LNCAP (cell line): ENCODE data around the gene CAMK2N1.

ENCODE experiments used
- TF ChIP-seq, protein P1 (sequence below): fragments of 450-650 bp; IDR thresholded peaks from 2 replicates; pipeline ENCODE4 v1.5.1; 2017; ENCODE audit warnings: mild to moderate bottlenecking

Gene CAMK2N1

DNA sequence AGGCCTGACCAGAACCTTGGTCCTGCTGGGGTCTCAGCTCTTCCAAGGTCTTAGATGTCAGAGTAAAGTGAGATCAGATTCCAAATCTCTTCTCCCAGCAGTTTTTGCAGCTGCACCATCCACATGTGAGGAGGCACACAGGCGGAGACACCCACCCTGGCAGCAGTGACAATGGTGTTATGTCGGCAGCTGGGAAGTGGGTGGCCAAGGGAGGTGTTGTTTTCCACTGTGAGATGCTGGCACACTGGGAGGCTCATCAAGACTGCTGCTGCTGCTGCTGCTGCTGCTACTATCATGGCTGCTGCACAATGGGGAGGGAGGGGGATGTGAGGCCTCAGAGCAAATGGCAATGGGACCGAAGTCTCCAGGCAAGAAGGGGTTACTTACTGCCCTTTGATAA, 23.6 kb downstream of the CAMK2N1 start:
- TF ChIP-seq, protein P1, sequence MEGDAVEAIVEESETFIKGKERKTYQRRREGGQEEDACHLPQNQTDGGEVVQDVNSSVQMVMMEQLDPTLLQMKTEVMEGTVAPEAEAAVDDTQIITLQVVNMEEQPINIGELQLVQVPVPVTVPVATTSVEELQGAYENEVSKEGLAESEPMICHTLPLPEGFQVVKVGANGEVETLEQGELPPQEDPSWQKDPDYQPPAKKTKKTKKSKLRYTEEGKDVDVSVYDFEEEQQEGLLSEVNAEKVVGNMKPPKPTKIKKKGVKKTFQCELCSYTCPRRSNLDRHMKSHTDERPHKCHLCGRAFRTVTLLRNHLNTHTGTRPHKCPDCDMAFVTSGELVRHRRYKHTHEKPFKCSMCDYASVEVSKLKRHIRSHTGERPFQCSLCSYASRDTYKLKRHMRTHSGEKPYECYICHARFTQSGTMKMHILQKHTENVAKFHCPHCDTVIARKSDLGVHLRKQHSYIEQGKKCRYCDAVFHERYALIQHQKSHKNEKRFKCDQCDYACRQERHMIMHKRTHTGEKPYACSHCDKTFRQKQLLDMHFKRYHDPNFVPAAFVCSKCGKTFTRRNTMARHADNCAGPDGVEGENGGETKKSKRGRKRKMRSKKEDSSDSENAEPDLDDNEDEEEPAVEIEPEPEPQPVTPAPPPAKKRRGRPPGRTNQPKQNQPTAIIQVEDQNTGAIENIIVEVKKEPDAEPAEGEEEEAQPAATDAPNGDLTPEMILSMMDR: no peak

DNA sequence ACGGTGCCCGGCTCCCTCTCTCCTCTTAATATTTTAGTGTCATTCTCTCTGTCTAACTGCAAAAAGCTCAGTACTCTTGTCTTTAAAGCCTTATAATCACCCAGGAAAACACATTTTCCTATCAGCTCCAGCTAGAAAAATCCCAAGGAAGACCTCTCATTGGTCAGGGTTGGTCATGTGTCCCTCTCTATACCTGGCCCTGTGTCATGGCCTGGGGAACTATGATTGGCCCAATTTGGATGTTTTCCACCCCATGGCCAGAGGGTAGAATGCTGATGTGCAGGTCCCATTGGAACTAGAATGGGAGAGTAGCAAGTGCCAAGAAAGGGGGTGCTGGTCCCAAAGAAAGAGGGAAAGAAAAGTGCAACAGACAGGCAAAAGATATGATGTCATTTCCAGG, 27.3 kb downstream of the CAMK2N1 start:
- TF ChIP-seq, protein P1: no peak

DNA sequence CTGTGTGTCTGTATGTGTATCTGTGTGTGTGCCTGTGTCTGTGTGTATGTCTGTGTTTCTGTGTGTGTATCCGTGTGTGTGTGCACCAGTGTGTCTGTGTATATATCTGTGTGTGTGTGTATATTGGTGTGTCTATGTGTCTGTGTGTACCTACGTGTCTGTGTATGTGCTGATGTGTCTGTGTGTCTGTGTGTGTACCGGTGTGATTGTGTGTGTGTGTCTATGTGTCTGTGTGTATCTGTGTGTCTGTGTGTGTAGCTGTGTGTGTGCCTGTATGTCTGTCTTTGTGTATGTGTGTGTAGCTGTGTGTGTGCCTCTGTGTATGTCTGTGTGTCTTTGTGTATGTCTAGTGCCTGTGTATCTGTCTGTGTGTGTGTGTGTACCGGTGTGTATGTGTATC, 32.0 kb downstream of the CAMK2N1 start:
- TF ChIP-seq, protein P1: no peak

DNA sequence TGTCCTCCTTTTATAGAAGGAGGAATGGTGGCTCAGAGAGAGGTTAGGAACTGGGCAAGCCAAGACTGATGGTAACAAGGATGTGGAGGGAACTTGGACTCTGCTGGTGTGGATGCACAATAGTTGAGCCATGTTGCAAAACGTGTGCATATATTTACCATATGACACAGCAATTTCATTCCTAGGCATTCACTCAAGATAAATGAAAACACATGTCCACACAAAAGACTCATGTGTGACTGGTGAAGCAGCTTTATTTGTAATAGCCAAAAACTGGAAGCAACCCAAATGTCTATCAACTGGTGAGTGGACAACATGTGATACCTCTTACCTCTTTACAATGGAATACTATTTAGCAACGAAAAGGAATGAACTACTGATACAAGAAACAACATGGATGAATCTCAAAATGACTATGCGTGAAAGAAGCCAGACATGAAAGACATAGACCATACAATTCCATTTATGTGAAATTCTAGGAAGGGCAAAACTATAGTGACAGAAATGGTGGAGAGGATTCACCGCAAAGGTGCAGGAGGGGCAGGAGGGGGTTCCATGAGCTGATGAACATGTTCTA, 36.2 kb downstream of the CAMK2N1 start:
- TF ChIP-seq, protein P1: no peak

DNA sequence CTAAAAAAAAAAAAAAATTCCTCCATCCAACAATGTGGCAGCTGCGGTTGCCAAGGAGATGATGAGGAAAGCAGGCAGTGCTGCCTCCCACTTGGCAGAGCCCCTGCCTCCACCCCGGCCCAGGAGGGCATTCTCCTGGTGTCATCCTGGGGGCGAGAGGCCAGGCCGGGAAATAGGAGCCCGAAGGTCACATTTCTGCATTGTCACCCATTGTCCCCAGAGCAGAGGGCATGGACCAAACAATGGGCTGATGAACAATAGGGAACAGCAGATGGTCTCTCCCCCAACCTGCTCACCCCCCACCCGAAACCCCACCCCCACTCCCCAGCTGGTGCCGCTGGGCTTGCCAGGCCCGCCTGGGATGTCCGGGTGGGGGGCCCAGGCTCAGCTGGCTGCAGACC, 37.3 kb downstream of the CAMK2N1 start:
- TF ChIP-seq, protein P1: no peak

DNA sequence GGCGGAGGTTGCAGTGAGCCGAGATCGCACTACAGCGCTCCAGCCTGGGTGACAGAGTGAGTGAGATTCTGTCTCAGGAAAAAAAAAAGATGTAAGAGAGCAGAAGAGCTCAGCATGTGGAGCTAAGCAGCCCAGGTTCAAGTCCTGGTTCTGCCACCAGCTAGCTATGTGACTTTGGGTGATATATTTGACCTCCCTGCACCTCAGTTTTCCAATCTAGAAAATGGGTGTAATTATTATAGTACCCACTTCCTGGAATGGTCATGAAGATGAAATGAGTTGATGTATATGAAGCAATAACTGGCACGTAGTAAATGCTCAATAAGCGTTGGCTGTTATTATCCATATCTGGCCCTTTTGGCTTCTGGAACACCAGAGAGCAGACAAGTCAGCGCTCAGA, 38.2 kb downstream of the CAMK2N1 start:
- TF ChIP-seq, protein P1: no peak

DNA sequence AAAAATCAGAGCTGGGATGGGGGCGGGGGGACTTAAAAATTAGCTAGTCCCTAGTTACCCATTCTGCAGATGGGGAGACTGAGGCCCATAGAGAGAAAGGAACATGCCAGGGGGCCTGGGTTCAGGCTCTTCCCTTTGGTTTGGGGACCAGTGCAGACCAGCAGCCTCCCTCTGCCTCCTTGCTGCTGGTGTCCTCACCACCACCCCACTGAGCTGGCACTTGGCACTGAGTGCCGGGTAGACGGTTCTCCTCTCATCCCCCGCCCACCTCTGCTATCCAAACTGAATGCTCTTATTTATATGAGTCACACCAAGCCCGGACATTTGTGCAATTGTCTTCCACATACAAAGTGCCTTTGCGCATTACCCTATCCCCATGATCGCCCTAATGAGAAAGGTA, 39.2 kb downstream of the CAMK2N1 start:
- TF ChIP-seq, protein P1: no peak

DNA sequence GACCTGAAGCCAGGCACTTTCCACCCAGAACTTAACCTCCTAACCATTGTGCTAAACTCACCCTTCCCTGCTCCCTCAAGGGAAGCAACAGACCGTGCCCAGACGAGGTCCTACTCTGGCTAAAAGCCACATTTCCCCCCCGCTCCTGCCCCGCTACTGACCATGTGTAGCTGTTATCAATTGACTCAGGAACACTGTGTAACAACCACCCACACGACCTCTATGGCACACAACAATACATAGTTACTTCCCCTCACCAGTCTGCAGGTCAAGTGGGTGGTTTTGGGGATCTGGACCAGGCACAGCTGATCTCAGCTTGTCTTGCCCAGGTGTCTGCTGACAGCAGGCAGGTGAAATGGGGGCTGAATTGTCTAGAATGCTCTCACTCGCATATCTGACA, 40.1 kb downstream of the CAMK2N1 start:
- TF ChIP-seq, protein P1: no peak
